RWPE1 (cell line): ENCODE measurements around the gene SH2D3C.

Experiments used
- CTCF ChIA-PET: fragments of 350-600 bp; sonication (Branson Sonifier 250); formaldehyde crosslinking; extraction: SDS; loops from one replicate; lab custom pipeline; 2021; lab: Yijun Ruan, JAX
- POLR2A ChIA-PET: fragments of 400-600 bp; formaldehyde crosslinking; extraction: SDS; loops from one replicate; lab custom pipeline; 2020; ENCODE audit warnings: antibody characterized with exemption; ENCODE audit not compliant: low non-redundant PET; lab: Yijun Ruan, JAX
- DNase-seq: peaks from one replicate; pipeline ENCODE4 v3.0.0; 2012; ENCODE audit warnings: low spot score
- H3K27ac ChIP-seq: fragments of 450-650 bp; 2 replicates; pipeline ENCODE4 v1.5.1; 2017
- TF ChIP-seq, protein P1 (sequence below): fragments of 450-650 bp; conservative IDR thresholded peaks from 2 replicates; pipeline ENCODE4 v1.5.1; 2017; ENCODE audit warnings: low read depth, mild to moderate bottlenecking

SH2D3C gene

DNA sequence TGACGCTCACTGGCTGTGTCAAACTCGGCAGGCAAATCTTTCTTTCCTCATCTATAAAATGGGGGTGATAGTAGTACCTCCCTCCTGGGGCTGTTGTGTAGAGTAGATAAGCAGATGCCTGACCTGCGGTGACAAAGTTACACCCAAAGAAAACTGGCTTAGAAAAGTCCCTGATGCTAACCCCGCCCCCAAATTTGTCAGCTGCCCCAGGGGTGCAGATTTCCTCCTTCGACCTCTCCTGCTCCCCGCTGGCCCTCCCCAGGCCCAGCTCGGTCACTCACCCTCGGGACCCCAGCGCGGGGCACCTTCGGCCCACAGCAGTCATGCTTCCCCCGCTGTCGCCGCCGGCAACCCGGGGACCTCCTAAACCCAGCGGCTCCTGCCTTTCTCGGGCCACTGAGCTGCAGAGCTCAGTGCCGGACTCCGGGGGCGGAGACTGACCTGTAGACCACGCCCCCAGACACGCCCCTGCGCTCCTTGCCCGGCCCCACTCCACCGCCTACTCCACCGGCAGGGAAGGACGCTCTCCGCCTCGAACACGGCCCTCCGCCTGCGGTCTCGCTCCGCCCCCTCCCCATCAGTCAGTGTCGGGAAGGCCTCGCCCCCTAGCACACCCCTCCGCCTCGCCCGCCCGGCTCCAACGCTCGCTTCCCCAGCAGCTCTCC, 7.4 kb downstream of the SH2D3C start:
- peak overlapping the region; percentile 61 for H3K27ac ChIP-seq
- ChIA-PET POLR2A (interaction anchor here (0.8 to 1.6 kb wide), 3 partner anchors 9 to 36 kb away, joined by 3 to 6 read pairs (median 5); partner anchors contain the start of gene TOR2A), CTCF (interaction anchor here (0.6 to 1.2 kb wide), 4 partner anchors 10 to 36 kb away, joined by 3 to 4 read pairs (median 4); partner anchors contain the start of genes CDK9 and TOR2A)
- peak; percentile 100 for DNase-seq
- TF ChIP-seq, protein P1, sequence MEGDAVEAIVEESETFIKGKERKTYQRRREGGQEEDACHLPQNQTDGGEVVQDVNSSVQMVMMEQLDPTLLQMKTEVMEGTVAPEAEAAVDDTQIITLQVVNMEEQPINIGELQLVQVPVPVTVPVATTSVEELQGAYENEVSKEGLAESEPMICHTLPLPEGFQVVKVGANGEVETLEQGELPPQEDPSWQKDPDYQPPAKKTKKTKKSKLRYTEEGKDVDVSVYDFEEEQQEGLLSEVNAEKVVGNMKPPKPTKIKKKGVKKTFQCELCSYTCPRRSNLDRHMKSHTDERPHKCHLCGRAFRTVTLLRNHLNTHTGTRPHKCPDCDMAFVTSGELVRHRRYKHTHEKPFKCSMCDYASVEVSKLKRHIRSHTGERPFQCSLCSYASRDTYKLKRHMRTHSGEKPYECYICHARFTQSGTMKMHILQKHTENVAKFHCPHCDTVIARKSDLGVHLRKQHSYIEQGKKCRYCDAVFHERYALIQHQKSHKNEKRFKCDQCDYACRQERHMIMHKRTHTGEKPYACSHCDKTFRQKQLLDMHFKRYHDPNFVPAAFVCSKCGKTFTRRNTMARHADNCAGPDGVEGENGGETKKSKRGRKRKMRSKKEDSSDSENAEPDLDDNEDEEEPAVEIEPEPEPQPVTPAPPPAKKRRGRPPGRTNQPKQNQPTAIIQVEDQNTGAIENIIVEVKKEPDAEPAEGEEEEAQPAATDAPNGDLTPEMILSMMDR: no peak

DNA sequence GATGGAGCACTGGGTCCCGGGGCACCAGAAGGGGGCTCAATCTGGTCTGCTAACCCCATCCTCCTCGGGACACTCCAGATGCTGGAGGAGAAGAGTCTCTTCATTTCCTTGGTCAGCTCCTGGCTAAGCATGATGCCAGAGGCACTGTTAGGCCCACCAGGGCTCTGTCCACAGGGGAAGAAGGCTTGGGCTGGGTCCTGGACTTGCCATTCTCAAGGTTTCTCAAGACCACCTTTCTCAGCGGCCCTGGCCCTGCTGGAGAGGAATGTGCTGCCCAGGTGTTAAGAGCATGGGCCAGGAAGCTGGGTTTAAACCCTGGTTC, 7.9 kb downstream of the SH2D3C start:
- TF ChIP-seq, protein P1: no peak
- ChIA-PET POLR2A (interaction anchor here (1.6 kb wide), 1 partner anchor 36 kb away, joined by 6 read pairs; the partner anchor contains the start of gene TOR2A), CTCF (interaction anchor here (0.7 to 0.9 kb wide), 2 partner anchors 31 to 36 kb away, joined by 4 read pairs; partner anchors contain the start of gene TOR2A)
- no peak for DNase-seq
- peak overlapping the region; percentile 61 for H3K27ac ChIP-seq

DNA sequence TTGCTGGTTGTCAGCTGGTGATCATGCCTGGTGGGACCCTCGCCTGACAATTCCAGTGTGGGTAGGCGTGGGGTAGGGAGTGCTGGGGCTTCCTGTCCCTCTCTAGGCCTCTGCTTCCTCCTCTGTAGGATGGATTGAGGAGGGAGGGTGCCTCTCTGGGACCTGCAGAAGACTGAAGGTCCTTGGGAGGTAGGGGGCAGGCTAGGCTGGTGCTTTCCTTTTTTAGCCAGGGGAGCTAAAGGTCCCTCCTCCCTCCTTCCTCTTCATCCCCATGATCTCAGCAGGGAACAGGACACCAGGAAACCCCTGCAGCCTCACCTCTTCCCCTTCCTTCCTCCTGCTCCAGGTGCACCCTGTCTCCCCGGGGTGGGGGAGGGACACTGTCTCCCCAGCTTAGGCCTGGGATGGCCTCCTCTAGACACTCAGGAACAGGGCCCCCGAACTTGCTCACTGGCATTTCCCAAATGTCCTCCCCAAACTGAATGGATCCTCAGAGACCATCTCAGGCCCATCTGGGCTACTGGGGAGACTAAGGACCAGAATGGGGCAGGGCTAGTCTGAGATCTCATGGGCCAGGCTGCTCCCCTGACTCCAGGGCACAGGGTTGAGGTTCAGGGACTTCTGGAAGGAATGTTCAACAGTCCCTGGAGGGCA, 8.4 kb downstream of the SH2D3C start:
- CTCF ChIA-PET: interaction anchor here (0.6 to 1.4 kb wide), 3 partner anchors 31 to 173 kb away, joined by 3 to 4 read pairs (median 3); partner anchors contain the start of gene TOR2A
- POLR2A ChIA-PET: interaction anchor here (1.6 kb wide), 1 partner anchor 35 kb away, joined by 6 read pairs; the partner anchor contains the start of gene TOR2A
- peak overlapping the region; percentile 61 for H3K27ac ChIP-seq
- TF ChIP-seq, protein P1: no peak
- no peak for DNase-seq

DNA sequence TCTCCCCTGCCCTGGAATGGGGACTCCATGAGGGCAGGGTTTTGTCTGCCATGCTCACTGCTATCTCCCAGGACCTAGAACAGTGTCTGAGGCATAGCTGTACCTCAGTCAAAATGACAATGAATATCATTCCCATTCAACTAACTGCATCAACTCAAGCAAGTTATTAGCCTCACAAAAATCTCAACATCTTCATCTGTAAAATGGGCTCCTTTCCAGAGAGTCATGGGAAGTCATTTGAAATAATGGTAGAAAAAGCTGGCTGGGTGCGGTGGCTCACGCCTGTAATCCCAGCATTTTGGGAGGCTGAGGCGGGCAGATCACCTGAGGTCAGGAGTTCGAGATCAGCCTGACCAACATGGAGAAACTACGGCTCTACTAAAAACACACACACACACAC, 9.4 kb downstream of the SH2D3C start:
- POLR2A ChIA-PET: no interaction called here
- CTCF ChIA-PET: interaction anchor here (0.6 to 1.4 kb wide), 2 partner anchors 35 to 174 kb away, joined by 3 read pairs; partner anchors contain the start of gene TOR2A
- TF ChIP-seq, protein P1: no peak
- H3K27ac ChIP-seq: no peak overlapping the region
- DNase-seq: no peak

DNA sequence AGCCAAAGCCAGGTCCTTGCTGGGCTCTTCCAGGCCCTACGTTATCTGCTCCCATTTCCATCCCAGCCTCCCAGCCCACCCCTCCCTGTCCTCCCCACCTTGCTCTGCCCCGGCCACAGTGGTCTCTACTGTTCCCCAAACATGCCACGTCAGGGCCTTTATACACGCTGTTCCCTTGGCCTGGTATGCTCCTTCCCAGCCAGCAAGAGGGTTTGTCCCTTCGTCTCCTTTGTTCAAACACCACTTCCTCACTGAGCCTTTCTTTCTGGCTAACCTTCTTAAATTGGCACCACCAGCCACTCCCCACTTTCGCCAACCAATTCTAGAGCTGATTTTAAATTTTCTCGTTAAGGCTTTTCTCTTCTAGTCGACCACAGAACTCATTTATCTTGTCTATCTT, 9.8 kb downstream of the SH2D3C start:
- CTCF ChIA-PET: interaction anchor here (1.4 kb wide), 1 partner anchor 34 kb away, joined by 3 read pairs; the partner anchor contains the start of gene TOR2A

DNA sequence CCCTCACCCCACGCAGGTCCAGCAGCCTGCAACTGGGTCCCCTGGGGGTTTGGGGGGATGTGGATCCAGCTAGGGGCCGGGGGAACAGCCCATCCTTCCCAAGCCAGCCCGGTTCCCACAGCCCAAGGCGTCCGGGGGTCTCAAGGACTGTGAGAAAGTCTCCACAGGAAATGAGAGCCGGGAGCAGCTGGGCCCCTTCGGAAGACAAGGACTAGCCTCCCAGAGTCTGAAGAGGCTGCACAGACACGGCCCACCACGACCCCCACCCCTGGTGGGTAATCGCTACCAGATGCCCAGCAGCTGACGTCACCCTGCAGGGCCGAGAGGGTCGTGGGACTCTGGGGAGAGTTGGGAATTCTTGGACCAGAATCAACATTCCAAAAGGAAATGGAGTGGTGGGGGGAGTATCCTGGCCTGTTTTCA, 10.5 kb downstream of the SH2D3C start:
- POLR2A ChIA-PET: no interaction called here
- no peak for DNase-seq

More for the DNA sequence above, 9.8 kb downstream of the SH2D3C start:
- TF ChIP-seq, protein P1: no peak
- no peak for DNase-seq
- POLR2A ChIA-PET: no interaction called here
- H3K27ac ChIP-seq: peak overlapping the region; percentile 4; the same call in 1 of the 2 replicates

More for the DNA sequence above, 10.5 kb downstream of the SH2D3C start:
- CTCF ChIA-PET: no interaction called here
- H3K27ac ChIP-seq: no peak overlapping the region; the same call in 1 of the 2 replicates
- TF ChIP-seq, protein P1: no peak
